Measurements from ENCODE around the gene CARMIL1.
A peak's percentile ranks its signal among the peaks of the same experiment; 100 is the strongest.

Gene CARMIL1

GRCh38 chr6:25254671-25255070 lies 24.5 kb upstream of the CARMIL1 start:
- no peaks in the 10 kb centered on the region for H3K36me3 ChIP-seq (ENCODE audit: low read depth)
- H3K4me3 ChIP-seq (ENCODE audit: severe bottlenecking) = no peak overlapping the region
- H3K9me3 ChIP-seq (ENCODE audit: severe bottlenecking) = no peaks in the 10 kb centered on the region
- H3K27me3 ChIP-seq (ENCODE audit: insufficient read depth, poor library complexity, severe bottlenecking) = no peaks in the 10 kb centered on the region
- ATAC-seq (ENCODE audit: low read depth) (no peak), DNase-seq (ENCODE audit: low spot score) (no peak)
- H3K4me1 ChIP-seq (ENCODE audit: insufficient read depth, poor library complexity, severe bottlenecking) = peaks cover 14% of the 10 kb centered on the region
- TF ChIP-seq CTCF (IDR thresholded peaks at IDR 0.05; ENCODE audit: poor library complexity, severe bottlenecking) = no peak
- no peak overlapping the region for H3K27ac ChIP-seq (ENCODE audit: poor library complexity, severe bottlenecking)

GRCh38 chr6:25257686-25258348 lies 21.4 kb upstream of the CARMIL1 start:
- Histone ChIP-seq H3K9me3 (ENCODE audit: severe bottlenecking) (no peaks in the 10 kb centered on the region), H3K4me1 (ENCODE audit: insufficient read depth, poor library complexity, severe bottlenecking) (peaks cover 13% of the 10 kb centered on the region), H3K36me3 (ENCODE audit: low read depth) (no peaks in the 10 kb centered on the region), H3K27ac (ENCODE audit: poor library complexity, severe bottlenecking) (no peak overlapping the region), H3K27me3 (ENCODE audit: insufficient read depth, poor library complexity, severe bottlenecking) (no peaks in the 10 kb centered on the region), H3K4me3 (ENCODE audit: severe bottlenecking) (no peak overlapping the region)
- ATAC-seq (ENCODE audit: low read depth) (no peak), DNase-seq (ENCODE audit: low spot score) (no peak)
- no peak for TF ChIP-seq CTCF (IDR thresholded peaks at IDR 0.05; ENCODE audit: poor library complexity, severe bottlenecking)

- no peaks in the 10 kb centered on the region for H3K9me3 ChIP-seq (ENCODE audit: severe bottlenecking)
- ATAC-seq (ENCODE audit: low read depth) = no peak
- DNase-seq (ENCODE audit: low spot score) = no peak
- no peak overlapping the region for H3K4me3 ChIP-seq (ENCODE audit: severe bottlenecking)
- H3K27me3 ChIP-seq (ENCODE audit: insufficient read depth, poor library complexity, severe bottlenecking) = no peaks in the 10 kb centered on the region
- TF ChIP-seq CTCF (IDR thresholded peaks at IDR 0.05; ENCODE audit: poor library complexity, severe bottlenecking) = no peak
- H3K4me1 ChIP-seq (ENCODE audit: insufficient read depth, poor library complexity, severe bottlenecking) = peaks cover 5% of the 10 kb centered on the region
- no peaks in the 10 kb centered on the region for H3K36me3 ChIP-seq (ENCODE audit: low read depth)
- no peak overlapping the region for H3K27ac ChIP-seq (ENCODE audit: poor library complexity, severe bottlenecking)
Observed at GRCh38 chr6:25259756-25260155, 19.4 kb upstream of the CARMIL1 start.

- ATAC-seq (ENCODE audit: low read depth) (peak; percentile 92), DNase-seq (ENCODE audit: low spot score) (no peak)
- peaks cover 5% of the 10 kb centered on the region for H3K4me1 ChIP-seq (ENCODE audit: insufficient read depth, poor library complexity, severe bottlenecking)
- no peak overlapping the region for H3K4me3 ChIP-seq (ENCODE audit: severe bottlenecking)
- no peaks in the 10 kb centered on the region for H3K36me3 ChIP-seq (ENCODE audit: low read depth)
- H3K9me3 ChIP-seq (ENCODE audit: severe bottlenecking) = no peaks in the 10 kb centered on the region
- peak overlapping the region; percentile 31 for H3K27ac ChIP-seq (ENCODE audit: poor library complexity, severe bottlenecking)
- TF ChIP-seq CTCF (IDR thresholded peaks at IDR 0.05; ENCODE audit: poor library complexity, severe bottlenecking) = no peak
- H3K27me3 ChIP-seq (ENCODE audit: insufficient read depth, poor library complexity, severe bottlenecking) = no peaks in the 10 kb centered on the region
Observed at GRCh38 chr6:25263657-25264056, 15.5 kb upstream of the CARMIL1 start.

GRCh38 chr6:25266456-25267100 lies 12.6 kb upstream of the CARMIL1 start:
- DNase-seq (ENCODE audit: low spot score) (no peak), ATAC-seq (ENCODE audit: low read depth) (no peak)
- Histone ChIP-seq H3K36me3 (ENCODE audit: low read depth) (no peaks in the 10 kb centered on the region), H3K27me3 (ENCODE audit: insufficient read depth, poor library complexity, severe bottlenecking) (no peaks in the 10 kb centered on the region), H3K9me3 (ENCODE audit: severe bottlenecking) (no peaks in the 10 kb centered on the region), H3K27ac (ENCODE audit: poor library complexity, severe bottlenecking) (no peak overlapping the region), H3K4me3 (ENCODE audit: severe bottlenecking) (no peak overlapping the region), H3K4me1 (ENCODE audit: insufficient read depth, poor library complexity, severe bottlenecking) (peaks cover 5% of the 10 kb centered on the region)
- no peak for TF ChIP-seq CTCF (IDR thresholded peaks at IDR 0.05; ENCODE audit: poor library complexity, severe bottlenecking)
